ENCODE measurements around the gene SPTLC3.

DNA sequence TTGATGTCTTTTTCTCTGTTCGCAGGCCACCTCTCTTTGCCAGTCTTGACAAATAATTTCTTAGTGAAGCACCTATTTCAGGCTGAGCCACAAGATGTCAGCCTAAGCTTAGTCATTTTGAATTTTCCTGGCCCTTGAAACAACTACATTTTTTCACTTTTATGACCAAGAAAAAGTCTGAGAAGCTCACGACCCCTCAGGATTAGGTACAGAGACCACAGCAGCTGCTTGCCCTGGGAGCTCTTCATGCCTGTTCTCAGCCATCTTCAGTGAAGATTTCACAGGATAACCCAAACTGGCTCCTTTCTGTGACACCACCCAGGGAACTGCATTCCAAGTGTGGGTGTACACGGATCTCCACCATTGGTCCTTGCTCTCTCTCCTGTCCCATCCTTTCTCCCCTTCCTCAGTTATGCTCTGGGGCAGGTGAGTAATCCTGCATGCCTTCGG, 38.4 kb upstream of the SPTLC3 start:
- TF ChIP-seq GATA2 (IDR thresholded peaks at IDR 0.05; ENCODE audit: low read depth, low read length) (no peak), GATA3 (IDR thresholded peaks at IDR 0.05; ENCODE audit: low read depth, low read length) (no peak)

Measured in SH-SY5Y (cell line).